Ovary (tissue), 3 donors: ENCODE measurements around the gene PMS2.

ENCODE experiments used
- EP300 ChIP-seq: sonication (generic); formaldehyde crosslinking; IDR thresholded peaks from one replicate; pipeline ENCODE4 v1.6.1; 2017; ENCODE audit warnings: antibody characterized with exemption
- POLR2A ChIP-seq: fragments of 450-650 bp; IDR thresholded peaks from one replicate; pipeline ENCODE4 v1.6.1; 2017; ENCODE audit warnings: antibody characterized with exemption, mild to moderate bottlenecking, moderate library complexity
- TF ChIP-seq, protein P1 (sequence below), 3 donors: fragments of 450-650 bp in 2 of 3; fragments of 200-600 bp in 1 of 3; IDR thresholded peaks; one replicate each; pipeline versions ENCODE4 v1.5.1 to v1.8.0; 2016 to 2022; ENCODE audit warnings: antibody characterized with exemption in 3 of 3, mild to moderate bottlenecking in 1 of 3
- donor health status: DM: no; HTN: no; CAD: no.

DNA sequence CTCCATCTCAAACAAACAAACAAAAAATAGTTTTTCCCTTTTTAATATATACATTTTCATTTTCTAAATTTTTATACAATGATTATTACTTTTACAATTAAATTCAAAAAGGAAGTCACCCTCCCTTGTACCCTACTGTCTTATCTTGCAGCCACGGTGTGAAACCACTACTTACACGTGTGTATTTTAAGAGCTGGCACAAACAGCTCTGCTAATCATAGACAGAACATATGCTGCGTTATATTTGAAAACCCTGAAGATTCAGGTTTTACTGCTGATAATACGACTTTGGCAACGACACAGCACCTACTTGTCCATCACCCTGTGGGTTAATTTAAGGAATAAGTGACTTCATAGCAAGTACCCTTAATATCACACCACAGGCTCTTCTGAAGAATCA, 23.3 kb upstream of the PMS2 start:
- TF ChIP-seq, protein P1, sequence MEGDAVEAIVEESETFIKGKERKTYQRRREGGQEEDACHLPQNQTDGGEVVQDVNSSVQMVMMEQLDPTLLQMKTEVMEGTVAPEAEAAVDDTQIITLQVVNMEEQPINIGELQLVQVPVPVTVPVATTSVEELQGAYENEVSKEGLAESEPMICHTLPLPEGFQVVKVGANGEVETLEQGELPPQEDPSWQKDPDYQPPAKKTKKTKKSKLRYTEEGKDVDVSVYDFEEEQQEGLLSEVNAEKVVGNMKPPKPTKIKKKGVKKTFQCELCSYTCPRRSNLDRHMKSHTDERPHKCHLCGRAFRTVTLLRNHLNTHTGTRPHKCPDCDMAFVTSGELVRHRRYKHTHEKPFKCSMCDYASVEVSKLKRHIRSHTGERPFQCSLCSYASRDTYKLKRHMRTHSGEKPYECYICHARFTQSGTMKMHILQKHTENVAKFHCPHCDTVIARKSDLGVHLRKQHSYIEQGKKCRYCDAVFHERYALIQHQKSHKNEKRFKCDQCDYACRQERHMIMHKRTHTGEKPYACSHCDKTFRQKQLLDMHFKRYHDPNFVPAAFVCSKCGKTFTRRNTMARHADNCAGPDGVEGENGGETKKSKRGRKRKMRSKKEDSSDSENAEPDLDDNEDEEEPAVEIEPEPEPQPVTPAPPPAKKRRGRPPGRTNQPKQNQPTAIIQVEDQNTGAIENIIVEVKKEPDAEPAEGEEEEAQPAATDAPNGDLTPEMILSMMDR (IDR thresholded peaks at IDR 0.05): no peak
- TF ChIP-seq EP300: no peak
- no peak for TF ChIP-seq POLR2A
